Astrocyte of the spinal cord (primary cell): ENCODE data around the gene LRRIQ4.
A peak's percentile ranks its signal among the peaks of the same experiment; 100 is the strongest.

Experiments used
- DNase-seq: peaks from one replicate; pipeline ENCODE4 v3.0.0; 2011; ENCODE audit warnings: low read depth, low spot score
- H3K4me3 ChIP-seq: 2 replicates; pipeline ENCODE4 v1.5.1; 2011; ENCODE audit warnings: low read depth, mild to moderate bottlenecking, low read length, moderate library complexity
- in situ Hi-C: cut with HindIII; loops from 2 replicates; pipeline ENCODE4 v1.10.0; 2017; ENCODE audit warnings: low sequenced_read_pairs
- TF ChIP-seq, protein P1 (sequence below): IDR thresholded peaks from 2 replicates; pipeline ENCODE4 v1.5.1; 2012; ENCODE audit warnings: low read depth, mild to moderate bottlenecking, low read length, inconsistent platforms

Gene LRRIQ4

DNA sequence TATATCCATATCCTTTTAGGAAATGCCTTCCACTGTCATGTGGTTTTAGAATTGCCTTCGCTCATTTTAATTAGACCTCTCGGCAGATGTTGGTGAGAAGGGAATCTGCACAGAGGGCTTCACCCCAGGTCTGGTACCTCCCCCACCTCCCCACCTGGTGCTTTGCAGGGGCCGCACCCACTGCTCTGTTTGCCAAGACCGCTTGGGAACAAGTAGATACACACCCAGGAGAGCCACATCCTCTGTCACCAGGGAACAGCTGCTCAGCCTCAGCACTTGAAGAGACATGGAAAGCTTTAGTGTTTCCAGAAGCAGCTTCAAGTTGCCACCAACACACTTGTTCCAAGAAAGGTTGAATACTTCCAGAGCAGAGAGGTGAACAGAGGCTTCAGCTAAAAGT is 35.2 kb downstream of the LRRIQ4 start:
- H3K4me3 ChIP-seq, result no peak overlapping the region
- DNase-seq, result no peak
- in situ Hi-C loops, result no loop called here
- TF ChIP-seq, protein P1, sequence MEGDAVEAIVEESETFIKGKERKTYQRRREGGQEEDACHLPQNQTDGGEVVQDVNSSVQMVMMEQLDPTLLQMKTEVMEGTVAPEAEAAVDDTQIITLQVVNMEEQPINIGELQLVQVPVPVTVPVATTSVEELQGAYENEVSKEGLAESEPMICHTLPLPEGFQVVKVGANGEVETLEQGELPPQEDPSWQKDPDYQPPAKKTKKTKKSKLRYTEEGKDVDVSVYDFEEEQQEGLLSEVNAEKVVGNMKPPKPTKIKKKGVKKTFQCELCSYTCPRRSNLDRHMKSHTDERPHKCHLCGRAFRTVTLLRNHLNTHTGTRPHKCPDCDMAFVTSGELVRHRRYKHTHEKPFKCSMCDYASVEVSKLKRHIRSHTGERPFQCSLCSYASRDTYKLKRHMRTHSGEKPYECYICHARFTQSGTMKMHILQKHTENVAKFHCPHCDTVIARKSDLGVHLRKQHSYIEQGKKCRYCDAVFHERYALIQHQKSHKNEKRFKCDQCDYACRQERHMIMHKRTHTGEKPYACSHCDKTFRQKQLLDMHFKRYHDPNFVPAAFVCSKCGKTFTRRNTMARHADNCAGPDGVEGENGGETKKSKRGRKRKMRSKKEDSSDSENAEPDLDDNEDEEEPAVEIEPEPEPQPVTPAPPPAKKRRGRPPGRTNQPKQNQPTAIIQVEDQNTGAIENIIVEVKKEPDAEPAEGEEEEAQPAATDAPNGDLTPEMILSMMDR, result no peak

GRCh38 chr3:169848741-169849140 is 36.1 kb downstream of the LRRIQ4 start:
- TF ChIP-seq, protein P1, result no peak

DNA sequence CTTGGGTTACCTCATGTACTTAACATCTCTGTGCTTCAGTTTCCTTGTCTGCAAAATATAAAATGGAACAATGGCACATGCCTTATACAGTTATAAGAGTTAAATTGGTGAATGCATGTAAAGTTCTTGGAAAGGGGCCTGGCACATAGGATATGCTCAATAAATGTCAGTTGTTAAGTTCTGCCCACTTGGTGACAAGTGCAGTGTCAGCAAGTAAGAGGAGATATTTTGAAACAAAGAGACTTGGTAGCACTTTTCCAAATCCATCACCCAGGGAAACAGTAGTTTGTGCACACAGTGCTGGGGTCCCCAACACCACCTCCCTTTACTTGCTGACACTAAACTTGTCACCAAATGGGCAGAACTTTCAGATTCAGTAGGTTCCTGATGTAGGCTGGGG is 37.9 kb downstream of the LRRIQ4 start:
- in situ Hi-C loops, result no loop called here
- H3K4me3 ChIP-seq, result no peak overlapping the region
- TF ChIP-seq, protein P1, result no peak
- DNase-seq, result no peak

More at GRCh38 chr3:169848741-169849140, 36.1 kb downstream of the LRRIQ4 start:
- no peak for DNase-seq
- H3K4me3 ChIP-seq, result no peak overlapping the region
- in situ Hi-C loops, result no loop called here

DNA sequence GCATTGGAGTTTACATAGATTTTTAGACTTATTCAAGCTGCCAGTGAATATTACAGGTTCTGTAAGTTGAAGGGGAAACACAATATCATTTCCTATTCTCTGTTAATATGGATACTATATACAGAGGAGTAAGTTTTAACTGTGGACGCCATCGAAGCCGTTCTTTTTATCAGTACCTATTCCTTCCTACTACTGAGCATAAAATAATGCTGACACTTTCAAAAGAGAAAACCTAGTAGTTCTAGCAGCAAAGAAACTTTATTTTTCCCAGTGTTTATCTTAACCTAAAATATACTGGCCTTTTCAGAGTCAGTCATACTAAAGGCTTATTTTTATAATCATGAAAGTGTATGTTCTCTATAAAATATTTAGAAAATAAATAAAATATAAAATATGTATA is 42.8 kb downstream of the LRRIQ4 start:
- no peak overlapping the region for H3K4me3 ChIP-seq
- TF ChIP-seq, protein P1, result no peak
- no peak for DNase-seq
- in situ Hi-C loops, result no loop called here

DNA sequence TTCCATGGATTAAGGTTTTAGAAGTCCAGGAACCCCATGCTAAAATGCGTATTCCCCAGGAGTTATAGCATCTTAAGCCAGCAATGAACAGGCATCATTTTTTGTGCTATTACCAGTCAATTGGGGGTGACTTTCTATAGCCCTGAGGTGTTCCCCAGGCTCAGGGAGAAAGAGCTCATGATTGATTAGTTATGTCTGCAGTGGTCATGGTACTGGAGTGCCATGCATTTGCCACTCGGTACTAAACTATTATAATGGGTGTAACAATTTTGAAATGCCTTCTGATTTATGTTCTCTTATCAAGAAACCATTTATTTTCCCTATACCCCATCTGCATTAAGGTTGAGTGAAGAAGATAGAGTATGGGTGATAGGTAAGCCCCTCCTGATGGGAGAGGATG is 45.1 kb downstream of the LRRIQ4 start:
- TF ChIP-seq, protein P1, result no peak
- no peak for DNase-seq
- in situ Hi-C loops, result no loop called here
- no peak overlapping the region for H3K4me3 ChIP-seq

GRCh38 chr3:169861871-169862270 is 49.2 kb downstream of the LRRIQ4 start:
- DNase-seq, result no peak
- H3K4me3 ChIP-seq, result no peak overlapping the region
- TF ChIP-seq, protein P1, result no peak
- in situ Hi-C loops, result no loop called here

DNA sequence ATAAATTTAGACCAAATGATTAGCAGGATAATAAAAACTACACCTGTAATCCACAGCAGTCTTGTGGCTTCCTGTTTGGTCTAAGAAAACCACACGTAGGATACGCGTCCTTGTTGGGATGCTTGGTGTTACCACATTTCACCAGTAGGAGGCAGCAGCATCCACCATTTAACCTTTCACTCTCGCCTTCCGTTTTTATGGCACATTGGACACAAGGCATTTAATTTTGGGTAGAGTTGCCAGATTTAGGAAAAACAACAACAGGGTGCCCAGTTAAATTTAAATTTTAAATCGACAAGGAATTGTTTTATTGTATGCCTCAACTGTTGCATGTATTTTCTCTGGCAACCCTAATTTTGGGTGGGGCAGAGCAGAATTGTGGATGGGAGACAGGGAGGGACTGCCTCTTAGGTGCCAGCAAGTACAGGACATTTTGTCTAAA is 50.8 kb downstream of the LRRIQ4 start:
- no peak overlapping the region for H3K4me3 ChIP-seq
- in situ Hi-C loops, result no loop called here
- DNase-seq, result peak; percentile 68
- TF ChIP-seq, protein P1, result peak; percentile 89
